ENCODE data around the gene BMP15.

Gene BMP15

DNA sequence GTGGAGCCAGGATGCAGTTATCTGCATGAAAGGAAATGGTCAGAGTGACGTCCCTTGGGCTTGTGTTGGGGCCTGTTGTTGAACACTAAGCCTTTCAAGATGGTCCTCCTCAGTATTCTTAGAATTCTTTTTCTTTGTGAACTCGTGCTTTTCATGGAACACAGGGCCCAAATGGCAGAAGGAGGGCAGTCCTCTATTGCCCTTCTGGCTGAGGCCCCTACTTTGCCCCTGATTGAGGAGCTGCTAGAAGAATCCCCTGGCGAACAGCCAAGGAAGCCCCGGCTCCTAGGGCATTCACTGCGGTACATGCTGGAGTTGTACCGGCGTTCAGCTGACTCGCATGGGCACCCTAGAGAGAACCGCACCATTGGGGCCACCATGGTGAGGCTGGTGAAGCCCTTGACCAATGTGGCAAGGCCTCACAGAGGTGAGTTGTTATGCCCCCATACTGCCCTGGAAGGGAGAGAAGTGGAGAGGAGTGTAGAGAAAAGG, at the start of gene BMP15:
TSS of gene BMP15 (plus strand) at position 51 of the 492 bp plus-strand sequence. CDS start at position 100, 49 bp downstream.
- no peak for DNase-seq

DNA sequence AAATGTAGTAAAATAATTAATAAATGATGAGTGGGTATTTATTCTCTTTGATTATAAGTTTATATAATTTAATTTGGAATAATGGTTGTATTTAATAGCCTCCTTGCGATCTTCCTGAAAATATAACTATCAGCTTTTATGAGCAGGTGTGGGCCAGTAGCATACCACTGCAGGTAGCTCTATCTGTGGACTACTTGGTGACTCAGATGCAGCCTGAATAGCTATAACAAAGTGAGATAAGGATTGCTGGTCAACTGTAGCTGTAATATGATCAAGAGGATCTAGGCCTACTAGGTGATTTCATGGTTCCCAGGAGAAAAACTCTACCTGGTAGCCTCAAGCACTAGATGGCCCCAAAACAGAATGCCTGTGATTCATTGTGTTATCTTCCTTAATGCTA, 47.1 kb upstream of the BMP15 start:
- no peak for DNase-seq

DNA sequence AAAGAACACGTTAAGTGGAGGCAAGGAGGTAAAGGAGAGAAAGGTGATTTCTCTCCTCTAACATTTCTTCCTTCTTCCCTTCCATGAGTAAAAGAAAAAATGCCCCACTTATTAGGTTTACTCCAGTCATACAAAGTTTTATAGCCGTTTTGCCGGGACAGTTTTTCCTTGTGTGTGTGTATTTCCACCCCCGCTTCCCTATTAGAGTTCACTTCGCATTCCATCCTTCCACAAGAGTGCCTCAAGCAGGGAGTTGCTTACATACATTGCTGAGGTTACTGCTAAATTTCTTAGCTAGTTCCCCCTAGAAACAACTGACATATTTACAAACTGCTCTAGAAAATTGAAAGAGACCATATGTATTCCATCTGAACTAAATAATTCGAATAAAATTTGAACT, 45.2 kb upstream of the BMP15 start:
- DNase-seq, result no peak

DNA sequence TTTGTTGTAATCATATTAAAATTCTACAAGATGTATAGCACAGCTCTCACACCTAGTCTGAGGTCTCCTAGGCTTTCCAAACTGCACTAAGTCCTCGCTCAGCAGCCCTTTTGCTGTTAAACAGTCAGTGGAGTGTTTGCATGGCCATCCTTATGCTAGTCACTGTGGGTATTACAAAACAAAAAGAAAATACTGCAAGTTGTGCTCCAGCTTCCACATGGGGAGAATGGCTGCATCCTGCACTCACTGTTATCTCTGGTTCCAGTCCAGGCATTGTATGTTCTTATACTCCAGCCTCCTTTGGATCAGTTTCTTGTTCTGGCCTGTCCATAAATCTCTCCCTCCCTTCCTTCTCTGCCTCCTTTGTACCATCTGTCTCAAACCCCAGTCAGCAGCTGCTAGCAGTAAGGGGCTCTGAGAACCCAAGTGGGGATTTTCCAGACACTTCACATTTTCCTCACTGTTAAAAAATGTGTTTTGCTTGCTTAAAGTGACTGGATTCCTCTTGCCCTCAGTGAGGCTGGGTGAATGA, 38.5 kb upstream of the BMP15 start:
- no peak for DNase-seq

DNA sequence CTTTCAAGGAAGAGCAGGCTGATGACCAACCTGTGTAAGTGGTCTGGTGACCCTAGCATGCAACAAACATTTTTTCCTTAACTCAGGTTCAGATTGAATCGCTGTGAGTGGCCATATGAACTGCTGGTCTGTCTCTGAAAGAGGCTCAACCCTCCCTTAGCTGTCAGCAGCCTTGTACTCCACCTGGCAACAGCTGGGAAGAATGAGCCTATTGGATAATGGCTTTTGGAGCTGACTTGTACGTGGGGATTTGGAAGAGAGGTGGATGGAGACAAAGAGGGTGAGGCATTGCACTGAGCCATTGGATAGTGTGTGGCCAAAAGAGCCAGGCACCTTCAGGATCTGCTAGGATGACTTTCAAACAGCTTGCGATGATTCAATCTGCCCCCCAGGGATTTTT, 35.7 kb upstream of the BMP15 start:
- DNase-seq, result no peak

DNA sequence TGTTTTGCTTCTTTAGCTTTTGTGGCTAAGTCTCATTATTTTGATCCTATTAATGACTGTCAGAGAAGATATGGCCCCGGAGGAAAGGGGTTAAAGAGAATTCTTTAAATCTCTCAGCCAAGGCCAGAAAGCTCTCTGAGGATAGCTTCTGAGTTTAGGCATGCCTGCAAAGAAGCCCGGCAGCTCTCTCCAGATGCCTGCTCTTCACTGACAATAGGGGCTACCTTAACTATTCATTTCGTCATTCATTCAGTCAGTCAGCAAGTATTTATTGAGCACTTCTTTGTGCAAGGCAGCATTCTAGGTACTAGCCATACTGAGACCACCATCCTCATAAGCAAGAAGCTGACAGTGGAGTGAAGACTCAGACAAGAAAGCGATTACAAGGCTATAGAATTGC, 34.0 kb upstream of the BMP15 start:
- DNase-seq, result no peak

DNA sequence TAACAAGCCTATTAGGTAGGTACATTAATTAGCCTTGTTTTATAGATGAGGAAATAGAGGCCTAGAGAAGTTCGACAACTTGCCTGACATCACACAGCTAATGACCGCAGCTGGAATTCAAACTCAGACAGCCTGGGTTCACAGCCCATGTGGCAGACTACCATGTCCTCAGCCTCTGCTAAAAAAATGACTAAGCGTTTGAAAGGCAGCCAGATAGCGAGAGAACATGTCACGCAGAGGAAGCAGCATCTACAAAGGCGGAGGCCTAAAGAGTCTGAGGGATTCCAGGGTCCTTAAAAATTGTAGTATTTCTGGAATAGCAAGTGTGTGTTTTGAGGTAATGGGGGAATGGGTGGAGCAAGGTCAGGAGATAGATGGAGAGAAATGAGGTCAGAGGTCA, 33.2 kb upstream of the BMP15 start:
- DNase-seq, result no peak

DNA sequence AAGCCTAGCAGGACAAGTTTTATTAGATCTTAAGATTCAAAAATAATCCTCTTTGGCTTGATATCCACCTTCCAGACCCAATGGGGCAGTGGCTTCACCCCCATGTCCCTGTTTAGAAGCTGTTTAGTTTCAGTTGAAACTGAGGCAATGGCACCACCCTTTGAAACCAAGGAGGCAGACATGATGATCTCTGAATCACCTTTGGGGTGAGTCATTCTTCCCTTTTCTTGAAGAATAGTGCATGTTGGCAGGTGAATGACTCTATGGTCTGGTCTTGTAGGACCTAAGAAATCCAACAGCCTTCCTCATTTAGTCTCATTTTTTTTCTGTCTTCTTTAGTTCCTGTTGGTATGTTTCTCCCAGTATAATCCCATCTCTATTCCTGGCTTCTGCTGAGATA, 29.5 kb upstream of the BMP15 start:
- no peak for DNase-seq

DNA sequence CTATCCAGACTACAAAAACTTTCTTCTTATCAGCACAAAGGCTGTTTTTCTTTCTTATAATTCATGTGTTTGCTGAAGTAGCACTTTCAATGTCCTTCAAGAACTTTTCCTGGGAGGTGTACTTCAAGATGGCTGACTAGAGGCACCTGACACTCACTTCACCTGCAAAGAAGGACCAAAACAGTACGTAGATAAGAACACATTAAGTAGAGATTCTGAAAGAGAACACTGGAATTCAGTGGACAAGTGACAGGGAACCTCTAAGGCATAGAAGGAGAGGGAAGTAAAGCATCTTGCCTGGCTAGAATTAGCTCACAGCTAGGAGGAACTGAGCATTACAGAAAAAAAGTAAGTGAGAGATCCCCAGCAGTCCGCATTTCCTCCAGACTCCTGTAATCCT, 21.7 kb upstream of the BMP15 start:
- DNase-seq, result no peak

DNA sequence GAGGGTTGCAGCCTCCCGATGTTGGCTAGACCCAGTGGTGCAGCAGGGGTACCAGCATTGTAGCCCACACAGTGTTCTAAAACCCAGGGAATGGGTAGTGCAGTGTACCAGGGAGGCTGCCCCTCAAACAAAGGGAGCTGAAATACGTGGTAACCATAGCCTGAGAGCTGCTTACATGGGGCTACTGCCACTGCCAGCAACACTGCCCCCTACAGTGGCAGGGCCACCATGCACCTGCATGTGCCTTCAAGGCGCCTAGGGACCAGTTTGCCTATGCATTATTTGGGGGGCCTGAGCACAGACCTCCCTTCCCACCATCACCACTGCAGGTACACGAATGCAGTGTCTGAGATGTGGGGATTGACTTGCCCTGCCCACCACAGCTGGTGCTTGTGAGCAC, 21.0 kb upstream of the BMP15 start:
- no peak for DNase-seq

DNA sequence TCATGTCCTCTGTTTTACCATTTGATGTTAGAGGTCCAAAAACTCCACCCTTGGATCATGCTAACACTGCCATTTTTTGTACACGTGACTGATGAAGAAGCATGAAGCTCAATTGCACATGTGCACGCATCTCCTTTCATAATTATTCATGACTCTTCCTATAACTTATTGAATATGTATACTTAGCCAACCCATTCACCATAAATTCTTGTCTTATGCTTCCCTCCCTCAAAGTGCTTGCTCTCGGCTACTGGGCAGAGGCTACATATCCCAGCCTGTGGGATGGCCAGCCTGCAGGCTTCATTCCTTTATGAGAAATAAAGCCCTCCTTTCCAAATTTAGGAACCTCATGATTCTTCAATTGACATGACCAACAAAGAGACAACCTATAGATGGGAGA, 17.5 kb upstream of the BMP15 start:
- DNase-seq, result no peak

DNA sequence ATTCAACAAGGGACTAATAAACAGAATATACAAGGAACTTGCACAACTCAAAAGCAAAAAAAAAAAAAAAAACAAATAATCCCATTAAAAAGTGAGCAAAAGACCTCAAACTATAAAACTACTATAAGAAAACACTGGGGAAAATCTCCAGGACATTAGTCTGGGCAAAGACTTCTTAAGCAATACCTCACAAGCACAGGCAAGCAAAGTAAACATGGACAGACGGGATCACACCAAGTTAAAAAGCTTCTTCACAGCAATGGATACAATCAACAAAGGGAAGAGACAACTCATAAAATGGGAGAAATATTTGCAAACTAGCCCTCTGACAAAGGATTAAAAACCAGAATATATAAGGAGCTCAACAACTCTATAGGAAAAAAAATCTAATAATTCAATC, 17.1 kb upstream of the BMP15 start:
- DNase-seq, result no peak

DNA sequence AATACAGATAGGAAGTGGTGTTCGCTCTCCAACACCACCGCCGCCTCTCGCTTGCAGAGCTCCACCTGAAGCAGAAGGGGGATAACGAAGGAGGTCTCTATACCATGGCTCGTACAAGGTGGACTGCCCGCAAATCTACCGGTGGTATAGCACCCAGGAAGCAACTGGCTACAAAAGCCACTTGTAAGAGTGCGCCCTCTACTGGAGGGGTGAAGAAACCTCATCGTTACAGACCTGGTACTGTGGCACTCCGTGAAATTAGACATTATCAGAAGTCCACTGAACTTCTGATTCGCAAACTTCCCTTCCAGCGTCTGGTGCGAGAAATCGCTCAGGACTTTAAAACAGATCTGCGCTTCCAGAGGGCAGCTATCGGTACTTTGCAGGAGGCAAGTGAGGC, 5.2 kb upstream of the BMP15 start:
- DNase-seq, result no peak

DNA sequence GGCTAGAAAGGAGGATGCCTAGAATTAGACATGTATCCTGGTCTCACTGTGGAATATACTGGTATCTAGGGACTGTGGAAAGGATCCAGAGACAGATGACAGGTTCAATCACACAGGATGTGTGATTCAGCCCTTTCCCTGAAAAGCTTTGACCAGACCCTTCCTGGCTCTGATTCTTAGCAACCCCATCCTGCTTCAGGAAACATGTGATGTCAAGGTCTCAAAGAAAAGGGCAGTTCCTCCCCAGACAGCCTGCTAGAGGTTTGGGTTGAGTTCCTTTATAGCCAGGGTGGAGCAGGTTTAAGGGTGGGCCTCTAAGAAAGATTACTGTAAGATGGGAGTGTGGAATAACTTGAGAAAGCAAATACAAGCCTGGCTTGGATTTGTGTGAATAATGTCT, 3.0 kb downstream of the BMP15 start:
- no peak for DNase-seq

DNA sequence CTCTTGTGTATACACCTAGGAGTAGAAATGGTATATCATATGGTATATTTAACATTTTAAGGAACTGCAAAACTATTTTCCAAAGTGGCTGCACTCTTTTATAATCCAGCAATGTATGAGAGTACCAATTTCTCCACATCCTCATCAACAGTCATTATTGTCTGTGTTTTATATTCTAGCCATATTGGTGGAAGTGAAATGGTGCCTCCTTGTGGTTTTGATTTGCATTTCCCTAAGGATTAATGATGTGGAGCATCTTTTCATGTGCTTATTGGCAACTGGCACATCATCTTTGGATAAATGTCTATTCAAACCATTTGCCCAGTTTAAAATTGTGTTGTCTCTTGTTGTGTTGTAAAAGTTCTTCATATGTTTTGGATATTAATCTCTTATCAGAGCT, 9.6 kb downstream of the BMP15 start:
- no peak for DNase-seq

DNA sequence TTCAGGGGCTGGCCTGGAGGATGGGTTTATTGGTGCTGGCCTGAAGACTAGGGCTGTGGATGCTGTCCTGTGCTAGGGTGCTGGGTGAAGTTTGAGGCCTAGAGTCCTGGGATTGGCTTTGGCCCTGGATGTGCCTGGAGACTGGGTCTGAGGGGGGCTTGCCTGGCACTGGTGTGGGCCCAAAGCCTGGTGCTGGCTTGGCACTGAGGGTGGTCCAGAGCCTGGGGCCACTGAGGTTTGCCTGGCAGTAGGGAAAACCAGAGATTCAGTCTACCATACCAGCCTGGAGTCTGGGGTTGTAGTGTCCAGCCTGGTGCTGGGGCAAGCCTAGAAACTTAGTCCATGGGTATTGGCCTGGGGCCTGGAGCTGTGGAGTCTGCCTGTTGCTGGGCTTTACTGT, 16.6 kb downstream of the BMP15 start:
- no peak for DNase-seq

DNA sequence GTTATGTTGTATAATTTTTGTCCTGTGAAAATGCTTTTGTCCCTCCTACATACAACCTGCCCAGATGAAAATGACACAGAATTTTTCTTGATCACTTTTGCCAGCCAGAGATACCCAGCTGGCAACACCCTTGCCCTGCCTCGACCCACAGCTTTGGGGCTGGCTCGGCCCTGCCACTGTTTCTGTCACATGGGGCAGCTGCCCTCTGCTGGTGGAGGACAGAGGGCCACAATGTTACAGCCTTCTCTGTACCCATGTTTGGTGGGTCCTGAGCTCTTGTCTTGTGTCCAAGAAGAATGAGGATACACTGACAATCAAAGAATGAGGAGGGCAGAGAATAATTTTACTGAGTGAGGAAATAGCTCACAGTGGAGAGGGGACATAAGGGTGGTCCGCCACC, 31.1 kb downstream of the BMP15 start:
- DNase-seq, result no peak

DNA sequence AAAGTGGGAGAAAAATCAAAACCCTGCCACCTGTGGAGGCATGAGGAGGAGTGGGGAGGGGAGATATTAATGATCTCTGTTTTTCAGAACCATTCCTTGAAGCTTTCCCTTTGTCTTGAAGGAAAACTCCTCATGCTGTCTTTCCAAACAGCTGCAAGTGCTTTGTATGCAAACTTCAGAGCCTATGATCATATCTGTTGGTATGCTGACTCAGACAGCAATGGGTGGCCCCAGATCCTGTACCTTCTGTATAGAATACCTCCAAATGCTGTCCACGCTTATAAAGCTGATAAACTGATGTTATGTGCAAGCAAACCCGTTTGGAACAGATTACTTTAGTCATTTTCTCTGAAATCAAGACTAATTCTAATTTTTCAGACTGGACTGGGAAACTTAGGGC, 31.9 kb downstream of the BMP15 start:
- no peak for DNase-seq

DNA sequence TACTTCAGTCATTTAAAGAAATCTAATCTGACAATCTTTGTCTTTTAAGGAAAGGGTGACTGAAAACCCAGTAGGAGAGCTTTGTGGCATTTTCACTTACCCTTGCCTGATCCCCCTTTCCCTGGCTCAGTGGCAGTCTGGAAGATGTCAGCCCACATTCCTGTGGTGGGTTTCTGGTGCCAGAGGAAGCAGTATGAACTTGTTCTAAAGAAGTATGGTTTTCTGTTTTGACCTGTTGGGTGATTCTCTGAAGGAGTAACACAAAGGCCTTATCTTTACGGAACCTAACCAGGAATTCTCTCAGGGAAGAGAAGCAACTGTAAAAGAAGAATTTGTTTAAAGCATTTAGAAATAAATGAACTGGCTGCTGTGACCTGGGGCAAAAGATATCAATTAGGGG, 41.9 kb downstream of the BMP15 start:
- no peak for DNase-seq

DNA sequence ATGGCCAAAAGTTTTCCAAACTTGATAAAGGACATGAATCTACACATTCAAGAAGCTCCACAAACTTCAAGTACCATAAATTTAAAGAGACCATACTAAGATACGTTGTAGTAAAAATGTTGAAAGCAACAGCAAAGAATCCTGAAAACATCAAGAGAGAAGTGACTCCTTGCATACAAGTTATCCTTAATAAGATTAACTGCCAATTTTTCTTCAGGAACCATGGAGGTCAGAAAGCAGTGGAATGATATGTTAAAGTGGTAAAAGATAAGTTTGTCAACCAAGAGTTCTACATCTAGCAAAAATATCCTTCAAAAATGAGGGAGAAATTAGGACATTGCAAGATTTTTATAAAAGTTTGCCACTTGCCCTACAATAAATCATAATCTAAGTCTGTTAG, 43.3 kb downstream of the BMP15 start:
- DNase-seq, result no peak

DNA sequence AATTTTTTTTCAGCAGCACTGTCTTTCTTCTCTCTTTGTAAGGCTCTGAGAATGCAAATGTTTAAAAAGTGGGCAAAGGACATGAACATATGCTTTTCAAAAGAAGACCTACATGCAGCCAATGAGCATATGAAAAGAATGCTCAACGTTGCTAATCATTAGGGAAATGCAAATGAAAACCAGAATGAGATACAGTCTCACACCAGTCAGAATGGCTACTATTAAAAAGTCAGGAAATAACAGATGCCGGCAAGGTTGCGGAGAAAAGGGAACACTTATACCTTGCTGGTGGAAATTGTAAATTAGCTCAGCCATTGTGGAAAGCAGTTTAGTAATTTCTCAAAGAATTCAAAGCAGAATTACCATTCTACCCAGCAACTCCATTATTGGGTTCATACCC, 51.6 kb downstream of the BMP15 start:
- DNase-seq, result no peak

DNA sequence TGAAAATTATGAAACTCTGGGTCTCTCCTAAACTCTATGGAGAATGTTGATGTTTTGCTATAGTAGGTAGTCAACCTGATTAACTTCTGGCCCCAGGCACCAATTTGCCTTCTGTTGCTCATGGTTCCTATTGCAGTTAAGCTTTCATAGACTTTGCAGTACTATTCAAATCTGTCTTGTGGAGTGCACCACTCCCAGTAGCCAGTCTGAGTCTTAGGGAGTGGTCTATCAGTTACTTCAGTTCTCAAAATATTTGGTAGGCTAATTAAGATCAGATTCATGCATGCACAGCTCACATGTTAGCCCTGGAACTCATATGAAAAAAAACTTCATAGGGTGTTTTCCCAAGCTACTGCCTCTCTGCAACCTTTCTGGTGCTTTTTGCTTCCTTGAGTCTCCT, 53.3 kb downstream of the BMP15 start:
- DNase-seq, result no peak

Data from activated effector memory CD4-positive, alpha-beta T cell treated with Interleukin-2 at 50 U/mL for 16 hours (primary cell).